ENCODE results near the gene DIS3L2.
"Not testable (repeated sequence)": the region's sequence is repeated elsewhere in the genome, so short reads cannot be mapped to it uniquely, and the experiment has no call there.

The DIS3L2 gene

DNA sequence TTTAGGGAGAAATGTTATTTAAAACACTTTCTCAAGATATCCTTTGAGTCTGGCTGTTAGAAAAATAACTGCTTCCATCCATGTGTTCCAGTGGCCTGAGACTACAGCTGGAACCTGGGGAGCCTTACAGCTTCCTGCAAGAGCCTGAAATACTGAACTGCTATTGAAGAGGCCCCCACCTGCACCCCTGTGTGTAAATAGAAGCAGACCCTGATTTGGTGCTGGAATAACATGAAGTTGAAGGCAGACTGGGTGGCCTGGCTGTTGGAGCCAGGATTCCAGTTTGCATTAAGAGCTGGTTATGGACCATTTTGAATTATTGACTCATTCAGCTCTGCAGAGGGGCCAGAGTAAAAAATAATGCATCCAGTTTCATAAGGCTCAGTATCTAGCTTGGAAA lies 61.9 kb downstream of the DIS3L2 start:
- DNase-seq (ENCODE audit: insufficient read length) (no peak), FAIRE-seq (no peak)
- no peak for TF ChIP-seq TAF1 (IDR thresholded peaks at IDR 0.05; ENCODE audit: borderline replicate concordance, low read depth, low read length)
- no peak for TF ChIP-seq POLR2A (IDR thresholded peaks at IDR 0.05; ENCODE audit: low read depth, low read length)
- no peak for TF ChIP-seq POLR2AphosphoS5 (IDR thresholded peaks at IDR 0.05; ENCODE audit: low read depth, low read length)

DNA sequence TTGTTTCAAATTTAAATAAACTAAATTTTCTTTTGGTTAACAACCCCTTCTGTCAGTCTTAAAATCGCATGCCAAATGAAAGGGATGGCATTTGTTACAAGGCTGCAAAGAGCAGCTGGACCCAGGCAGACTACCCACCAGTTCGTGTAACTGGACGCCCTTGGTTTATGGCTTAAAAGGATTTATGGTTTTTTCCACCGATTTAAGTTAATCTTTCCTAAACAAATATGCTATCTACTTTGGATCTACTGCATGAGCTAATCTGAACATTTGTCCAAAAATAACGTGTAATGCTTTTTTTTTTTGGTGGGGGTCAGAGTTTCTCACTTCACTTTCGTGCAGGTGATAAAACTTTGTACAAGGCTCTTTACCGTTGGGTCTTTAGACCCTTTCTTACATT lies 62.9 kb downstream of the DIS3L2 start:
- FAIRE-seq (peak; percentile 83), DNase-seq (ENCODE audit: insufficient read length) (no peak)
- TF ChIP-seq TAF1 (IDR thresholded peaks at IDR 0.05; ENCODE audit: borderline replicate concordance, low read depth, low read length) = no peak
- TF ChIP-seq POLR2A (IDR thresholded peaks at IDR 0.05; ENCODE audit: low read depth, low read length) = no peak
- TF ChIP-seq POLR2AphosphoS5 (IDR thresholded peaks at IDR 0.05; ENCODE audit: low read depth, low read length) = no peak

DNA sequence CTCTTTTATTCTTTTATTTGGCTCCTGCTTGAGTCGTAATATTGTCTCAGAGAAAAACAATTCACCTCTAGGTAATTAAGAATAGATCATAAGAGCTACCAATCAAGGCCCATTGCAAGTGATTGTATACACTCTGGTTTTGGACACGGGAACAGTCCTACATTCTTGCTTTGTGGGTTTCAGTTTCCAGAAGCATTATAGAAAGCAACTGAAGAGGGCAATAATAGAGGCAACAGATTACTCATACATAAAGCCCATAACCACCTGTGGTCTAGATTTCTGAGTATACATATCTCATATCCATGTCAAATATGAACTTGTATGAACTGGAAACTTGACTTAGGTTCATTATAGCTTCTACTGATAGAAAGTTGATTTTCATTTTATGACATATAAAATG lies 65.4 kb downstream of the DIS3L2 start:
- TF ChIP-seq POLR2A (IDR thresholded peaks at IDR 0.05; ENCODE audit: low read depth, low read length) (no peak), POLR2AphosphoS5 (IDR thresholded peaks at IDR 0.05; ENCODE audit: low read depth, low read length) (no peak), TAF1 (IDR thresholded peaks at IDR 0.05; ENCODE audit: borderline replicate concordance, low read depth, low read length) (no peak)
- DNase-seq (ENCODE audit: insufficient read length) = peak; percentile 7
- FAIRE-seq = peak; percentile 80

DNA sequence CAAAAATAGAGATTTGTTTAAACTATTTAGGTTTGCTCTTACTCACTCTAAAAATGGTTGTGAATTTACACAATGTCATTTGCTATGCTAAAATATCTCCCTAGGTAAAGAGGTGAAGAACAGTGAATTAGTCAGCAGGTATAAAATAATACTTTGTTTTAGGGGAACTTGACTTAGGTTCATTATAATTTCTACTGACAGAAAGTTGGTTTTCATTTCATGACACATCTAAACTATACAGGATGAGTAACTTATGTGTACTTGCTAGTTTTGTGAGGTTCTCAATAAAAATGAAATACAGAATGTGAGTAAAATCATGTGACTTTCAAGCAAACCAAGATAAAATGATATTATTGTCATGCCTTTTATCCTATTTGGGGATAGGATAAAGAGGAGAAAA lies 66.0 kb downstream of the DIS3L2 start:
- TF ChIP-seq TAF1 (IDR thresholded peaks at IDR 0.05; ENCODE audit: borderline replicate concordance, low read depth, low read length) (no peak), POLR2A (IDR thresholded peaks at IDR 0.05; ENCODE audit: low read depth, low read length) (no peak), POLR2AphosphoS5 (IDR thresholded peaks at IDR 0.05; ENCODE audit: low read depth, low read length) (no peak)
- FAIRE-seq = no peak
- DNase-seq (ENCODE audit: insufficient read length) = no peak

GRCh38 chr2:232028071-232028470 lies 66.6 kb downstream of the DIS3L2 start:
- FAIRE-seq (peak; percentile 57), DNase-seq (ENCODE audit: insufficient read length) (no peak)
- TF ChIP-seq POLR2A (IDR thresholded peaks at IDR 0.05; ENCODE audit: low read depth, low read length) = no peak

DNA sequence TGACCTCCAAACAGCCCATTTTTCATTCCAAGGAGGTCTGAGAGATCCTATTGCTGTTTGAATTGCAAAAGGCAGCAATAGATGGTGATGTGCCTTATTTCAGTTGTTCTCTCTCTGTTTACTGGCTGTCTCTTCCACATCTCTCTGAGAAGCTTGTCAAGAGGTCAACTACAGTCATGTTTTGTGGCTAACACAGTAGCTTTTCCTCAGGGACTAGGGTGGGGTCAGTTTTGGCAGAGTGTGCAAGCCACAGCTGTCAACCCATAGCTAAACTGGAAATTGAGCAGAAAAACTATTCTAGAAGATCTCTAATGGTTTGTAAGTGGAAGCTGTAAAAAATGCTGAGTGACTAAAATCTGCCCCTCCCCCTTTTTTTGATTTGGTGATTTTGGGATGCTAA lies 67.1 kb downstream of the DIS3L2 start:
- FAIRE-seq = no peak

DNA sequence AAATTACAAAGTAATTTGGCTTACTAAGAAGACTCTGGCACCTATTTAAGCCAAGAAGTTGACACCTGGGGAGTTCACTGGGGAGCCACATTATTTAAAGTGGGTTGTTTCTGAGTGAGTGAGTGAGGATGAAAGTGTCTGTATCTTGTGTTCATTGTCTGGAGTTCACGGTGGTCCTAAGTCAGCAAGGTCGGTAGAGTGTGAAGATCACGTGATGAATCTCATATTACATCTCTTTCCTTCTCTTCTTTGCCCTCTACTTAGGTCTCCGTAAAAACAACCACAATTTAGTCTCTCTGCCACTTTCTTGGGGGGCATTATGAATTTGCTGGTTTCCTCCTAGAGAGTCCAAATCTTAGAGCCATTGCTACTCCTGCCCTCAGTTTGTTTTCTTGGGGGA lies 67.8 kb downstream of the DIS3L2 start:
- FAIRE-seq (no peak), DNase-seq (ENCODE audit: insufficient read length) (no peak)
- no peak for TF ChIP-seq TAF1 (IDR thresholded peaks at IDR 0.05; ENCODE audit: borderline replicate concordance, low read depth, low read length)
- TF ChIP-seq POLR2A (IDR thresholded peaks at IDR 0.05; ENCODE audit: low read depth, low read length) = no peak
- TF ChIP-seq POLR2AphosphoS5 (IDR thresholded peaks at IDR 0.05; ENCODE audit: low read depth, low read length) = no peak

More for the DNA sequence above, 67.1 kb downstream of the DIS3L2 start:
- no peak for DNase-seq (ENCODE audit: insufficient read length)
- no peak for TF ChIP-seq POLR2AphosphoS5 (IDR thresholded peaks at IDR 0.05; ENCODE audit: low read depth, low read length)
- no peak for TF ChIP-seq POLR2A (IDR thresholded peaks at IDR 0.05; ENCODE audit: low read depth, low read length)
- TF ChIP-seq TAF1 (IDR thresholded peaks at IDR 0.05; ENCODE audit: borderline replicate concordance, low read depth, low read length) = no peak

- no peak for DNase-seq (ENCODE audit: insufficient read length)
- no peak for TF ChIP-seq TAF1 (IDR thresholded peaks at IDR 0.05; ENCODE audit: borderline replicate concordance, low read depth, low read length)
- TF ChIP-seq POLR2A (IDR thresholded peaks at IDR 0.05; ENCODE audit: low read depth, low read length) = no peak
- TF ChIP-seq POLR2AphosphoS5 (IDR thresholded peaks at IDR 0.05; ENCODE audit: low read depth, low read length) = no peak
- FAIRE-seq = no peak
Observed at GRCh38 chr2:232030229-232030628, 68.7 kb downstream of the DIS3L2 start.

DNA sequence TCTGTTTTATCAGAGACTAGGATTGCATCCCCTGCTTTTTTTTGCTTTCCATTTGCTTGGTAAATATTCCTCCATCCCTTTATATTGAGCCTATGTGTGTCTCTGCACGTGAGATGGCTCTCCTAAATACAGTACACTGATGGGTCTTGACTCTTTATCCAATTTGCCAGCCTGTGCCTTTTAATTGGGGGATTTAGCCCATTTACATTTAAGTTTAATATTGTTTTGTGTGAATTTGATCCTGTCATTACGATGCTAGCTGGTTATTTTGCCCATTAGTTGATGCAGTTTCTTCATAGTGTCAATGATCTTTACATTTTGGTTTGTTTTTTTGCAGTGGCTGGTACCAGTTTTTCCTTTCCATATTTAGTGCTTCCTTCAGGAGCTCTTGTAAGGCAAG lies 73.8 kb downstream of the DIS3L2 start:
- FAIRE-seq = not testable (repeated sequence)

GRCh38 chr2:232036876-232037275 lies 75.4 kb downstream of the DIS3L2 start:
- FAIRE-seq; DNase-seq (ENCODE audit: insufficient read length): not testable (repeated sequence)

More for the DNA sequence above, 73.8 kb downstream of the DIS3L2 start:
- not testable (repeated sequence) for DNase-seq (ENCODE audit: insufficient read length)

DNA sequence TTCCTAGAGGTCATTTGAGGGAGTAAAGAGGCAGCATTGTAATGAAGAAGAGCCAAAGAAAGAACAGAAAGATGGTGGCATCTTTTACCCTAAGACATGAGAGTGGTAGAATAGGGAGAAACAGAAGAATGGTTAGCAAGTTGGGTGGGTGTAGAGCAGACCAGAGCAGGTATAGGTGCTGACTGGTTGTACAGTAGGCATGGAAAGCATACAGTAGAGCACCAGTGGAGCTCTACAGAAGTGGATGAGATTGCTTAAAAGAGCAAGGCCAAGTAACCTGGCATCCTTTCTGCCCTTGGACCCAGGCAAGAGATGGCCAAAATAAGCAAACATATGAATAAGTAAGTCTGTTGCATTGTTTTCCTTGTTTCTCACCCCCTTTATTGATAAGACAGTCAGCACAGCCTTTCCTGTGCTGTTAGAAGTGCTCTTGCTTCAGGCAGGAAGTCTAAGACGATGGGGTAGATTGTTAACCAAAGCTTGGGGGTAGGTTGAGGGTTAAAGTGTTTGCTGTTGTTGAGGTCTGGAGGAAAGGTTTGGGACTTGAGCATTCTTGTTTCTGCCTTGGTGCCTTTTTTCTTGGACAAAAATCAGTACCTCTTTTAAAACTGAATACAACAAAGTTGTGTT lies 76.9 kb downstream of the DIS3L2 start:
- no peak for FAIRE-seq
- no peak for TF ChIP-seq TAF1 (IDR thresholded peaks at IDR 0.05; ENCODE audit: borderline replicate concordance, low read depth, low read length)
- TF ChIP-seq POLR2A (IDR thresholded peaks at IDR 0.05; ENCODE audit: low read depth, low read length) = no peak
- no peak for TF ChIP-seq POLR2AphosphoS5 (IDR thresholded peaks at IDR 0.05; ENCODE audit: low read depth, low read length)
- no peak for DNase-seq (ENCODE audit: insufficient read length)

DNA sequence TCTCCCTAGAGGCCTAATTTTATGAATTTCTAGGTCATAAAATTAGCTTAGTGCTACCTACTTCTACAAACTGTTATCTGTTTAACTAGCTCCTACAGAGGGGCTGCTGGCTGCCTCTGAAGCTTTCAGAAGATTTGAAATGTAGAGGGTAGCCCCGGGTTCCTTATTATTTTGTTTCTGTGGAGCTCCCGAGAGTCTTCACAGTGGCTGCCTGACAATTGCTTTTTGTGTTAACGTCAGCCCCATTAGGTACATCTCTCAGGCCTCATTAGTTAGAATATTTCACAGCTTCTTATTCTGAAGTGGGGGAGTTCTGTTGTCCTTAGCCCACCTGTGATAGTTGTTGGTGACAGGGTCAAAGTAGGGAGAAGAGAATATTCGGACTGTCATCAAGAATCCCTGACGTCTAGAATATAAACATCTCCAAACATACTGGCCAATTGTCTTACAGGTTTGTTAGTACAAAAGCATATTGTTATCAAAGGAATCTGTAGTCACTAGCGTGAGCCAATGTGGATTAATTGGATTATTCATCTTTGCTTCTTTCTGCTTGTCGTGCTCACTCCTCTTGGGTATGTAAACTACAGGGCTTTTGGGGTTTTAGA lies 77.5 kb downstream of the DIS3L2 start:
- DNase-seq (ENCODE audit: insufficient read length) (no peak), FAIRE-seq (no peak)
- TF ChIP-seq POLR2AphosphoS5 (IDR thresholded peaks at IDR 0.05; ENCODE audit: low read depth, low read length) = no peak
- no peak for TF ChIP-seq POLR2A (IDR thresholded peaks at IDR 0.05; ENCODE audit: low read depth, low read length)
- no peak for TF ChIP-seq TAF1 (IDR thresholded peaks at IDR 0.05; ENCODE audit: borderline replicate concordance, low read depth, low read length)

All from GM12892 (cell line).